ENCODE measurements around the gene OVOL3.
"Not testable (repeated sequence)": the region's sequence is repeated elsewhere in the genome, so short reads cannot be mapped to it uniquely, and the experiment has no call there.

Gene OVOL3

GRCh38 chr19:36110487-36111199 is at the start of gene OVOL3:
Gene OVOL3, plus strand, starts transcription at chr19:36111143. Its CDS starts 60 bp downstream, at chr19:36111203.
- DNase-seq (ENCODE audit: low read depth): no peak

- DNase-seq (ENCODE audit: low read depth): no peak
These were observed 49.6 kb upstream of the OVOL3 start for GRCh38 chr19:36061367-36061766.

- no peak for DNase-seq (ENCODE audit: low read depth)
These were observed 46.1 kb upstream of the OVOL3 start for GRCh38 chr19:36064826-36065225.

DNA sequence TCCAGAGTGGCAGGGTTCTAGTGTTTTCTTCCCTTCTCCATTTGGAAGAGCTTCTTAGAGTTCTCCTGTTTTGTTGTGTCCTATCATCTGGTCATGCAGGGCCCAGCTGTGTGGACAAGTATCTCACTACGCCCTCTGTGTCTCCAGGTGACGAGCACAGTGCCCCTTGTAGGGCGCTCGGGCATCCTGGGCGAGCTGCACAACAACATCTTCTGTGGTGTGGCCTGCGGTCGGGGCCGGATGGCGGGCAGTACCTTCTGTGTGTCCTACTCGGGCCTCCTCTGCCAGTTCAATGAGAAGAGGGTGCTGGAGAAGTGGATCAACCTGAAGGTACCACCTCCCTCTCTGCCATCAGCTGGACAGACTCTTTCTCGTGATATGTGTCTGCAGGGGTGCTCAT is 43.3 kb upstream of the OVOL3 start:
- DNase-seq (ENCODE audit: low read depth): no peak

- not testable (repeated sequence) for DNase-seq (ENCODE audit: low read depth)
These were observed 42.0 kb upstream of the OVOL3 start for GRCh38 chr19:36068810-36069499.

DNA sequence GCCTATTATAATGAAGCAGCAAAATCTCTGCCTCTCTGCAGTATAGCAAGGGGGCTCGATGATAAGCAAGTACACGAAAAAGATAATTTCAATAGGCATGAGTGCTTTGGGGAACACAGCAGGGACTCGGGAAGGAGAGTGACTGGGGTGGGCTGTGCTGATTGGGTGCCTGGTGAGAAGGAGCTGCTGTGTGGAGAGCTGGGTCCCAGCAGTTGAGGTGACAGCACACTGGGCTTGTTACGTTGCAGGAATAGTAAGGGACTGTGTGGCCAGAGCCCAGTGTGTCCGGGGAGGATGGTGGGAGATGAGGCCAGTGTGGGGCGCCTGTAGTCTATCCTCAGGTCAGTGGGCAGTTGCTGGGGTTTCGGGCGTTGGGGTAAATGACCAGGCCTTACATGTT is 38.9 kb upstream of the OVOL3 start:
- no peak for DNase-seq (ENCODE audit: low read depth)

DNA sequence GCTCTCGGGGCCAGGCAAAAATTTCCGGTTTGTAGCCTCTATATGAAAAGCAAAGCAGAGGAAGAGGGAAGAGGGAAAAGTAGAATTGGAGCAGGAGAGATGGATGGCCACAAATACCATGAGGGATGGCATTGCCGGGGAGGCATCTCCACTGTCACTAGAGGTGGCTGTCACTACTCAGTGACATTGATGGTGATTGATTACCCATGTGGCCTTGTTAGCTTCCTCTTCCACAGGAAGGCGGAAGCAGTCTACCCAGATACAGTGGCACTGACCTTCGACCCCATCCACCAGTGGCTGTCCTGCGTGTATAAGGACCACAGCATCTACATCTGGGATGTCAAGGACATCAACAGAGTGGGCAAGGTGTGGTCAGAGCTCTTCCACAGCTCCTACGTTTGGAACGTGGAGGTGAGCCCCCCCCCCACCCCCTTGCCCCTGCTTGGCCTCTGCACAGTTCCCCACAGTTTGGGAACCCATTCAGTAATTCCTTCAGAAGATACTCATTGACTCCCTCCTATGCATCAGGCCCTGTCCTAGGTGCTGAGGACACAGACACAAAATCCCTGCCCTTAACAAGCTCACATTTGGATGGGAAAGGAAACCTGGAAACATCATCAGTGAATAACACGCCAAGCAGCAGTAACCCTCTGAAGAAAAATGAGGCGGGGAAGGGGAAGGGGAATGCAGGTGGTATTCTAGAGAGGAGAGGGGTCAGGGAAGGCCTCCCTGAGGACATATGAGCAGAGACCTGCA is 37.6 kb upstream of the OVOL3 start:
- no peak for DNase-seq (ENCODE audit: low read depth)

DNA sequence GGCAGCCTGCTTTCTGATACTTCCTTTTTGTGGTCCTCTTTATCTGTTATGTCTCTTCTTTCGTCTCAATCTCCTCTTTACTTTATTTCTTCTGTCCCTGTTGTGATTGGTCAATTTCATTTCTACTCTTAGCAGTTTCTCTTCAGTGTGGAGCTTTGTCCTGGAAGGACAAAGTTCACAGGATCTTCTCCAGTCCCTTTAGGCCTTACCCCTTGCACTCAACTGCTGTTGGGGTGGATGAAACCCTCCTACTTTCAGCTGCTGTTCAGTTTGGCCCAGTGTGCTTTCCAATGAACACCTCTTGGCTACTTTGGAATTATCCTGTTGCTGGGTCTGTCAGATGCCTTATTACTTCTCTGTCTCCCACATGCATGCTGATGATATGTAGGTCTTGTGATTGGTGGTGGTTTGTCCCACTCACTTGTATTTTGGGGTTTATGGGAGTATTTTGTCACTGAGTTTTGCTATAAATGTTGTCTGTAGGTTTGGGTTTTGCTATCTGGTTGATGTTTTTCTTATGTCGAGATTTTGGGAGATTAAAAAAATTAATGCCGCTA is 31.5 kb upstream of the OVOL3 start:
- no peak for DNase-seq (ENCODE audit: low read depth)

DNA sequence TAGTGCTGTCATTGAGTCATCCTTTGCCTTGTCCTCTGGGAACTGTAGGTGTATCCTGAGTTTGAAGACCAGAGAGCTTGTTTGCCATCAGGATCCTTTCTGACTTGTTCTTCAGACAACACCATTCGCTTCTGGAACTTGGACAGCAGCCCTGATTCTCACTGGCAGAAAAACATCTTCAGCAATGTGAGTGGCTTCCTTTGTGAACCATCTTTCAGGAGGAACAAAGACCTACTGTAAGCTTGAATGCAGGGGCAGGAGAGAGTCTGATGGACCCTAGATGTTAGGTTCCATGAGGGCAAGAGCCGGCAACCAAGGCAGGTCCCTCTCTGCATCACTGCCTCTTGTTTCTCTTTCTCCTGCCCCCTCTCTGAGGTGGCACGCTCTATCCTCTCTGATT is 29.6 kb upstream of the OVOL3 start:
- no peak for DNase-seq (ENCODE audit: low read depth)

- DNase-seq (ENCODE audit: low read depth): no peak
These were observed 29.0 kb upstream of the OVOL3 start for GRCh38 chr19:36081894-36082293.

DNA sequence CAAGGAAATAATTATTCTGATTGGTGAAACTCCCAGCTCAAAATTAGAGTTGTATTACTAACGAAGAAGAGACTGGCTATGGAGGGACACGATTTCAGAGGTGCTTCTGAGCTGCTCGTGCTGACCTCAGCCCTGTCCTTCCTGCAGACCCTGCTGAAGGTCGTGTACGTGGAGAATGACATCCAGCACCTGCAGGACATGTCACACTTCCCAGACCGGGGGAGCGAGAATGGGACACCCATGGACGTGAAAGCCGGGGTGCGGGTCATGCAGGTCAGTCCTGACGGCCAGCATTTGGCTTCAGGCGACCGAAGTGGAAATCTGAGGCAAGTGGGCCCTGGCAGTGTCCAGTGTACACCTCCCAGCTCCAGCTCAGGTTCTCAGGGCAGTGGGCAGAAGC is 28.0 kb upstream of the OVOL3 start:
- DNase-seq (ENCODE audit: low read depth): no peak

- no peak for DNase-seq (ENCODE audit: low read depth)
These were observed 26.5 kb upstream of the OVOL3 start for GRCh38 chr19:36084231-36085009.

DNA sequence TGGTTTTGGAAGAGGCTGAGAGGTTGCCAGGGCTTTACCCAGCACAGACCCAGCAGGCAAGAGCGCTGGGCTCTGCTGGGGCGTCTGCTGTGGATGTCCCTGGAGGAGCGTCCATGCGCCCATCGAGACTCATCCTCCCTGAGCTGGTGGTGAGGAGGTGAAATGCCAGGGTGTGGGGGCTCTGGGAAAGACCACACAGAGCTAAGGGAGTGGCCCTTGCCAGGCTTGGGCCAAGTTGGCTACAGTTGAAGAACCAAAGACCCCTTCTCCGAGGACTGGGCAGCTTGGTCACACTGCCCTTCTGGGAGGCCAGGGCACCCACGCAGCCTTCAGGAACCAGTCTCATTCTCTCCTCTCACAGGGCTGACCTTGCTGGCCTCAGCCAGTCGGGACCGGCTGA is 24.6 kb upstream of the OVOL3 start:
- DNase-seq (ENCODE audit: low read depth): no peak

DNA sequence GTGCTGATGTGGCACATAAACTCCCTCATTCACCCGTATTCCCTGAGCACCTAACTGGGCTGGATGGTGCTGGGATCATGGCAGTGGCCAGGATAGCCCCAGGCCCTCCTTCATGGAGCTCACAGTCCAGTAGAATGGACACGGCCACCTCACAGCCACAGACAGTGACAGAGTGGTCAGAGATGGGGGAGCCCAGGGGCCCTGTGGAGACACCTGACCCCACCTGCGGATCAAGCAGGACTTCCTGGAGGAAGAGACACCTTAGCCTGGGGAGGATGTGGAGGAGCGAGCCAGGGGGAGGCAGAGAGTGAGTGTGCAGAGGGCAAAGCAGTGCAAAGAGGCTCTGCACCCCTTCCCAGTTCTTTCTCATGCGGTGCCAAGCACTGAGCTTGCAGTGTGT is 21.1 kb upstream of the OVOL3 start:
- DNase-seq (ENCODE audit: low read depth): no peak

GRCh38 chr19:36090910-36091695 is 19.8 kb upstream of the OVOL3 start:
- DNase-seq (ENCODE audit: low read depth): no peak

DNA sequence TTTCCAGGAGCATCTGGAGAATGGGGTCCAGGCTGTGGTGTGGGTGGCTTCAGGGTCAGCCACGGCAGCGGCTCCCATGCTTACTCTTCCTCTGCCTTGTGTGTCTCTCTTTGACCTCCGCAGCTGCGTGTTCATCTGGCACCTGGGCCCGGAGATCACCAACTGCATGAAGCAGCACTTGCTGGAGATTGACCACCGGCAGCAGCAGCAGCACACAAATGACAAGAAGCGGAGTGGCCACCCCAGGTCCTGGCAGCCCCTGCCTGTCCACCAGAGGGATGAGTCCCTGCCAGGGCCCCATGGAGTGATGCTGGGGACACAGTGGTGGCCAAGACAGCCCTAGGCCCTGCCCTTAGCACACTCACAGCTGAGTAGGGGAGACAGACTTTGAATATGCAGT is 18.4 kb upstream of the OVOL3 start:
- no peak for DNase-seq (ENCODE audit: low read depth)

DNA sequence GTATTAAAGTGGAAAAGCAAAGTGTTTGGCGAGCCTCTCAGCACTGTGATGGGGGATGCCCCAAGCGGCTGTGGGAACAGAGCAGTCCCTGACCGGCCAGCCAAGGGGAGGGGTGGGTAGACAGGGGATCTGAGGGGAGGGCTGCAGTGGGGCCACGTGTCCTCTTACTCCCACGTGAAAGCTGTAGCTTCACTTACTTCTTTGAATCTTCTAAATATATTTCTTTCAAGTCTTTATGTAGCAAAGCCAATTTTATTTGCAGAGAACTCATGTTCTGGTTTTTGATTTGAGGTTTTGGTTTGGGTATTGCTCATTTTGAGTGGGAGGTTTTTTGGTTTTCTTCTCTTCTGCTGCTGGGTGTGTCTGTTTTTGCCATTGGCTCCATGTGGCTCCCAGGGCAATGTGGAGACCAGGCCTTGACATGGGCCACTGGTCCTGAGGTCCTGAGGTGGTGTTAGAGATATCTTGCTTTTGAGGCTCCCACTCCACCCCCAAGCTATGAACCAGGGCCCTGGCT is 17.7 kb upstream of the OVOL3 start:
- no peak for DNase-seq (ENCODE audit: low read depth)

DNA sequence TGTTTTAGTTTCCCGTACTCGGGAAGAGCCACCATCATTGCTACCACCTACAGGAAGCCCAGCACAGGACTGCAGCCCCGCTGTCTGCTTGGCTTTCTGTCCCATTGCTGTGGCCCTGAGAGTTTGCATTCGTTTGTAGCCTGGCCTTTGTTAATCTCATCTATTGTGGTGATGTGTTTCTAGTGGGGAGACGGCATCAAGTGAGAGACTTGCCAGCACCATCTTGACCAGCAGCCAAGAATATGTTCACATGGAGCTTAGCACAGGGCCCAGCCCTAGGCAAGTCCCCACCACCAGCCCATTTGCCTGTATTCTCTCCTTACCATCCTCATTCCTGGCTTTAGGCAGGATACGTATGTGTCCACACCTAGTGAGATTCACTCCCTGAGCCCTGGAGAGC is 17.3 kb upstream of the OVOL3 start:
- no peak for DNase-seq (ENCODE audit: low read depth)

GRCh38 chr19:36097036-36097435 is 13.9 kb upstream of the OVOL3 start:
- no peak for DNase-seq (ENCODE audit: low read depth)

GRCh38 chr19:36099166-36099785 is 11.7 kb upstream of the OVOL3 start:
- DNase-seq (ENCODE audit: low read depth): no peak

DNA sequence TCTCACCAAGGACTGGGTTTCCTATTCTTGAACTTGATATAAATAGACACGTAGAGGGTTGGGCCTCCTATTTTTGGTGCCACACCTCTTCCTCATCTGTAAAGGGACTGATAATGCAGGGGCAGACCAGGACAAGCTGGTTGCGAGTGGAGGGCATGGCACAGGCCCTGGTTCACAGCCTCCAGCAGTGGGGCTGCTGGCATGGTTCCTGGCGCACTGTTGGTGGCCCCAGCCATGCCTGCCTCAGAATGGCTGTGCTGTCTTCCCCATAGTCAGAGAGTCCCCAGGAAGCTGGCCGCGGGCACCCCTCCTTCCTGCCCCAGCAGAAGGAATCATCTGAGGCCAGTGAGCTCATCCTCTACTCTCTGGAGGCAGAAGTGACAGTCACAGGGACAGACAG is 10.5 kb upstream of the OVOL3 start:
- no peak for DNase-seq (ENCODE audit: low read depth)

All from activated gamma-delta T cell treated with anti-CD3 and anti-CD28 coated beads, Interleukin-2, amount 50 U/mL, for 16 hours (primary cell).